HG03280 (cell line): ENCODE measurements around the gene KCNJ16.

Experiments
- ATAC-seq: cut with Tn5 transposase; IDR thresholded peaks from one replicate; pipeline ENCODE4 v1.9.1; 2021; ENCODE audit warnings: mild to moderate bottlenecking, moderate library complexity; ENCODE audit not compliant: unreplicated experiment

The KCNJ16 gene

DNA sequence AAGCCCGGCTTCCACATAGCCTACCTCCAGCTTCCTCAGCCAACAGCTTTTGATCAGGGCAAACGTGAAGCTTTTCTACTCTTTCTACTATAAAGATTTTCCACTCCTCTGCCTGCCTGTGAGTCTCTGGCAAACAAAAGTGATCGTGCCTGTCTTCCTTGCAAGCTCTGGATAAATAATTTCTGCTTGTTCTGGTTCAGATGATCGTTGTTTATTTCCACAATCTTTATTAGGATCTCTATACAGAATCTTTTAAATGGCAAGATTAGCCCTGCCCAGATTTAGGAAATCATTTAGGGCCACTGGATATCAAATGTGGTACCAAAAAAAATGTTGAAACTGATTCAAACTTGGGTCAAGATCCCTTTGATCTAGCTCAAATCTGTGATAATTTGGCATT, 20.4 kb downstream of the KCNJ16 start:
- ATAC-seq: no peak

DNA sequence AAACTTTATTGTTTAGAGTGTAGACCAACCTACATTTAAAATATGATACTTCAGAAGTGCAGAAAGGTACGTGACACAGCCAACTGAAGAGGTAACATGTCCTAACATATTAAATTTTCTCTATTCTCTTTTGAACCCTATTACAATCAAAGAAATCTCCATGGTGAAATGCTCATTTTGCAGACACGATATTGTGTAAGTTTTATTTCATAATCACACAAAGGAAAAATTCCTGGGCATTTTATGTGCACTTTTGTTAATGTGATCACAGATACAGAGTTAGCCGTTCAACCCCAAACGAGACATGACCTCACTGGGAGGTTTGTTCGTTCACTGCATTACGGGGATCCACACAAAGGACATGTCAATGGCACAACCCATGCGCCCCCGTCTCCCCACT, 21.8 kb downstream of the KCNJ16 start:
- no peak for ATAC-seq

DNA sequence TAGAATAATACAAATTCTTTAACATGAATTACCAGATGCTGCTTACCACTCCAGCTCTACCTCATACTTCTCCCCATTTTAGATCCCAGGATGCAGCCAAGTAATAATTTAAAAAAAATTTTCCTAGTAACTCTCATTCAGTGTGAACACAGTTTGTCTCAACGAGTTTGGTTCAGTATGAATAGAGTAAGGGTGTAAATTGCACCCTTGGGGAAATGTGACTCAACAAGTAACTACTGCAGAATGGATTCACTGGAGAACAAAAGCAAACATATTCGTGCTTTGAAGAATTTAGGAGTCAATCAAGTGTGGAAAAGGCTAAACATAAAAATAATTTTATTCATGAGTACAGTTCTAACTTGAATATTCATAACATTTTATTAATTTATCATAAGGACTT, 23.0 kb downstream of the KCNJ16 start:
- no peak for ATAC-seq

DNA sequence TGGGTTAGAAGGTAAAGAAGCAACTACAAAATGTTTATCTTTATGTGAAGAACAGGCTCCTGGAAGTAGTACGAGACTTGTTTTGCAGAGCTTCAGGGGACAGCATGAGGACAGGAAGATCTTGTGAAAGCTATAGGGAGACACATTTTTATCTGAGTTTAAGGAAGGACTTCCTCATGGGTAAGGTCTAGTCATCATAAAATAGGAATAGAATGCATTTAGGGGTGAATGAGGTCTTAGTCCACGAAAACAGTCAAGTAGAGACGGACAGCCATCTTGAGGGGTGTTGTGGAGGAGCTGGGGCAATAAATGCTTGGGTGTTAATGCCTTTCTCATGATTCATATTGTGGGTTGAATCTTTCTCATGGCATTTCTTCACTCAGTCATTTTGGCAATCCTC, 24.3 kb downstream of the KCNJ16 start:
- ATAC-seq: no peak

DNA sequence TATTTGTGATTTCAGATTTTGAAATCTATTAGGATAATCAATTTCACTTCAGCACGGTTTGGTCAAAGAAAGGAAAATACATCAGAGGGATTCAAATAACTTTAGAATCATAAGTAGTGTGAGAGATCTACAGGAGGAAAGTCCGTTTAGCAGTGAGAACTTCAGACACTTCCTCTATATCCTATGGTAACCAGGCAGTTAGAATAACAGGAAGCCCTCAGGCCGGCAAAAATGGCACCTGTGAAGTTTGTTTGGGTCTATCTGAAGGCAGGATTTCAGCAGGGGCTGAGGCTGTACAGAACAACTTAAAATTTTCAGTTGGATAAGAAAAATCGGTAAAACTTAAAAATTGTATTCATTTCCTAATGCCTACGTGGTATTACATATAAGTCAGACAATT, 24.9 kb downstream of the KCNJ16 start:
- ATAC-seq: no peak

DNA sequence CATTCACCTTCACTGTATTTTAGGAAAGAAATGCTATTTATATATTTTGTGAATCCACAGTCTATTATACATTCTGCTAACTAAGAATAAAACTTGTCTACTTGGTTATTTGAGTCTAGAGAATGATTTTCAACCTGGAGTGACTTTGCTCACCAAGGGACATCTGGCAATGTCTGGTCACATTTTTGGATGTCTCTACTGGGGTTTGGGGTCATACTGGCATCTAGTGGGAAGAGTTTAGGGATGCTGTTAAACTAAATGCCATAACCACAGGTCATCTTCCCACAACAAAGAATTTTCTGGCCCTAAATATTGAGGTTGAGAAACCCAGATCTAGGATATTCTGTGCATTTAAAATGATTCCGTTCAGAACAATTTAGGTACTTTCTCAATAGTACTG, 26.0 kb downstream of the KCNJ16 start:
- no peak for ATAC-seq

DNA sequence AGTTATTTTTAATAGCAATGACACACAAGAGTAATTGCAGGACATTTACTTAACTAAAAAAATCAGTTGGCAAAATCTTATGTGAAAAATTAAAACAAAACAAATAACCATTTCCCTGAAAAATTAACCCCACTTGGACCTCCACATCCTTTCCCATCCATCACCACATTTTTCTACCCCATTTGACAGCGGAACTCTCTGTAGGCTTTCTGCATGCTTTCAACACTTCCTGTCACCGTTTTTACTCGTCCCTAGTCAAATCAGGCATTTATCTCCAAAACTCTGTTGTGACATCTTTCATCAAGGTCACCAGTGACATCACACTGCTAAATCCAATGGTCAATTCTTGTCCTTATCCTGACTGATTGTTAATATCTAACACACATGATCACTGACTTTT, 27.5 kb downstream of the KCNJ16 start:
- no peak for ATAC-seq

DNA sequence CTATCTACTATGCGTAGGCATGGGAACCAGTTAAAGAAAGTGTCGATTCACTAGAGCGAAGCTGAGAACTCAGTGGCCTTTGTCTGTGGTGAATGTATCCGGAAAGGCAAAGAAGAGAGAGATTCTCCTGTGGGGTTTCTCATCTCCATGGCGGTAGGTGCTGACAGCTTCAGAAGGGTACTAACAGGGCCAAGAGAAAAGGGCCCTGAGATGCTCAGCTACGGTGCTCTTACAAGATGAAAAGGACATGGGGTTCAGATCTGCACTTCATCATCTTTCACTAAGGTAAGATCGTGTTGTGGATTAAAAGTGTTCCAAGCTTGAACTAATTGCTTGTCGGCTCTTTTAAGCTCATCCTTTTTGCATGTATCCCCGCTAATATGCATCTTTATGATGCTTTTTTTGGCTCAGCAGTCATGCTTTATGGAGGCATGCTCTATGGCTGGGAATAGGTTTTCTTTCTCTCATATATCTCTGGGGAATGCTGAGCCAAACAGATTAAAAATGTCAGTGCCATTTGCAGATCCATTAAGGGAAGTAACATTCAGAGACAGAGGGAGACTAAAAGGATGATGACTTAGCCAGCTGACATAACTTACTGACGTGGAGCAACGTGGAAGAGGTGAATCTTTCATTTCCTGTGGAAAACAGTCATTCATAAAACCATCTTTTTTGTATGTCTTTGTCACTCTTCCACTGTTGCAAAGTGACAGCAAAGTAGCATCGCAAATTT, 29.9 kb downstream of the KCNJ16 start:
- no peak for ATAC-seq

DNA sequence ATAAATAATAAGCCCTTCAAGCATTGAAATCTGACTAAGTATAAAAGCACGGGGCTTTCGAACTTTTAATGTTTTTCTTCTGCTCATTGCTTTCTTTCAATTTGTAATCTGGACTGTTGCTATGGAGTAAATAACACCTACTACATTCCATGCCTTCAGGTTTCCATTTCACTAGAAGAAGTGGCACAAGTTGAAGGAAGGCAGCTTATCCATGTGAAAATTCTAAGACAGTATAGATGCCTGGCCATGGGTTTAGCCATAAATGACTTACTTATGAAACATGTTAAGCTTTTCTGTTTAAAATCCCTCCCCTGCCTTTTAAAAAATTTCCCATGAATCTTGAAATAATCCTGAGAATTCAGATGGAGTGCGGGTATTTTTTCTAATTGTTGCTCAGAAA, 30.6 kb downstream of the KCNJ16 start:
- ATAC-seq: no peak

DNA sequence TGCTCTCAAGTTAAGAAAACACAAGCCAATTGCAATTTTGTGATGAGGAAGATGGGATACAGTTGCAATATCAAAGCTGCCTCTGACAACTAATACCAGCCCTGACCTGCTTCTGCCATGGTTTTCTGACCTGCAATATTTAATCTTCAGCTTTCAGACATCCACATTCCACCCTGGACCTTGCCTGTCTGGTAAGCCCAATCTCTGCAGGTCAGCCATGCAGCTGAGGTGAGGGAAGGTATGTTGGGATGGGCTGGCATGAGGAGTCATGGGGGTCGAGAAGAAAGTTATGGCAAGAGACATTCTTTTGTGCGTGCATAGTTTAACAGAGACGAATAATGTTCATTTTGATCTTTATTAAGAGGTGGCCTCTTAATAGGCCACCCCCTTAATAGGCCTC, 31.5 kb downstream of the KCNJ16 start:
- no peak for ATAC-seq

DNA sequence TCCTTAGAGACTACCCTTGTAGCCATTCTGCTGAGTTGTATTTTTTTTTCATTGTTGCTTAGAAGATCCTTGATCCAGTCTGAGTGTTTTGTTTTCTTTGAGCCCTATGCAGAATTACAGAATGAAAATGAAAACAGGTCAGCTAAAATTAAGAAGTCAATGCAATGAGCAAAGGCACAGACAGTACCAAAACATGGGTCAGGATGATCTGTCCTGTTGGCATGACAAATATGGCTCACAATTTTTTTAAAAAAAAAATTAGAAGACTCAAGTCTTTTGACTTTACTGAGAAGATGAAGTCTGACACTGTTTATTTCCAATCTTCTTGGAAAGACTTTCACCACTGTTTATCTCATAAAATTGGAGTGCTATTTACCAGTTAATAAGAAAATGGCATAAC, 32.4 kb downstream of the KCNJ16 start:
- ATAC-seq: no peak

DNA sequence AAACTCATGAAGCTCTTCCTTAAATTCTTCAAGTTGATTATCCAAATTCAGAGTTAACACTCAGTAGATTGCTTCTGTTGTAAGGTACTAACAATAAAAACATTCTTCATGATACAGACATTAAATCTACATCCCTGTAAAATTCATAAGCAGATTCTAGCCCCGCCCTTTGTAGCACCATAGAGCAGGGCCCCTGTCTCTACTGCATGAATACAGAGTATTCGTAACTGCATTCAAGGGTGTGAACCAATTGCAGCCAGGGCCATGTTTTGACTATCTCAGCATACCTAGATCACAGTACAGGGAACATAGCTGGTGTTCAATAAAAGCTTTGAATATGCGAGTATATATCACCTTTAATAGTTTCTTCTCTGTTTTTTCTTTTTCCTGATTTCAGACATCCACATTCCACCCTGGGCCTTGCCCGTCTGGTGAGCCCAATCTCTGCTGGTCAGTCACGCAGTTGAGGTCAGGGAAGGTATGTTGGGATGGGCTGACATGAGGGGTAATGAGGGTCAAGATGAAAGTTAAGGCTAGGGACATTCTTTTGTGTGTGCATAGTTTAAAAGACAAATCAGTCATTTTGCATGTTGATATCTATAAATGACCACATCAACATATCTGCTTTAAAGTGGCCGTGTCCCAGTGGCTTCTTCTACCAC, 33.0 kb downstream of the KCNJ16 start:
- ATAC-seq: no peak

DNA sequence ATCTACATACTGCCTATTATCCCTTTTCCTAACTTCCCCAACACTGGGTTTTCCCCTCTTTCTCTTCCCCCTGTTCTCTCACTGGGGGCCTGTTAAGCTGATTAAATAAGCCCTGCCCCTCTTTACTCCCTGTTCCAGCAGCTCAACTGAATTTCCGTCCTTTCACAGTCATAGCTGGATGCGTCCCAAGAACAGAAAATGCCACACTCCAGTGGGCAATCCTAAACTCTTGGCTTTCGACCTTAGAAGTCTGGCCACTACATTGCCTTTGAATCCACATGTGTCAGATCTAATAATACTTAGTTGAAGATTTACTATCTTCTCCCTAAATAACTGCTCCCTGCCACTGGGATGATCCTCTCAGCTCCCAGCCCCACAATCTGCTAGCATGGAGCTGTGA, 34.5 kb downstream of the KCNJ16 start:
- ATAC-seq: no peak

DNA sequence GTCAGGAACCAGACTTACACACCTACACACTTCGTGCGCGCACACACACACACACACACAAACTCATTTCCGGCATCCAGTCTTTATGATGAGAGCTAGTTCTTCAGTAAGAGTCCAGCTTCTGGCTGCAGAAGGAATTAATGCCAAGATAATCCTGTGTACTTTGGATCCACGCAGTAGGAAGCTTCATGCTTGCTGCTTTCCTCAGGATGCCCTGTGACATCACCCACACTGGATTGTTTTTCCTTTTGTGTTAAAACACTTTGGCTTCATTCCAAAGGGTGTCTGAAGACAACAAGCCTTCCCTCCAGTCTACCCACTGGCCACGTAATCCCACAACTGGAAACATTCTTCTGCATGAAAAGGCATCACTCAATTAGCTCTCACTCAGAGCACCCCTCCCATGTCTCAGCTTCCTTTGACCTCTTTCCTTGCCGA, 35.4 kb downstream of the KCNJ16 start:
- ATAC-seq: no peak

DNA sequence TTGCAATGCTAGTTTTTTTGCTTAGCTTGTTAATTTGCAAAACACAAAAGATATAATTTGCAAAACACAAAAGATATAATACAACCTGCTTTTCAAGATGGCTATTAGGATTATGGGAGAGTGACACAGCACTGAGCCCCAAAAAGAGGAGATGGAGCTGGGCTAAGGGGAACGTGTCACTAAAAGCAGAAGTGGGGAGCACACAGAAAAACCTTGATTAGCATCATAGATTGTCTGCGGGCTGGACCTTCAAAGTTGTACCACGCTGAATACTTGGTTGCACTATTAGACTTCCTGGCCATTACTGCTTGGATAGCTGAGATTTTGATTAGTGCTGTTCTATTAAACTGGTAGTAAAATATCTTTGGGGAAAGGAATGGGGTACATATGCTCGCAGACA, 36.2 kb downstream of the KCNJ16 start:
- ATAC-seq: no peak

DNA sequence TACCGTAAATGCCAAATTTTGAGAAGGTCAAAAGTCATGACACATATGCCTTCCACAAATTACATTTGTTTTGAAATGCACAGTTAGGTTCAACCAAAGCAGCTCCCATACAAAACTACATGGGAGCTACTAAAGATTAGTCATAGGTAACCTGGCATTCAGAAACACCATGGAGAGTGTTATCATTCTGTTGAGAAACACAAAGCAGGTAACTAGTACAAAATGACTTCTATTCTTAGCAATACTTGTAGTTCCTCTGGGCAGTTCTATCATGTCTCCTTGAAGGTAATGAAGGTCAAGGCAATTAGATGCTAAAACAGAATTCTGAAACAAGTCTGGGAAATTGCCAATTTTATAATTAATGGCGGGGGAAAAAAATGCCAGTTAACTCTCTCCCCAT, 39.4 kb downstream of the KCNJ16 start:
- no peak for ATAC-seq

DNA sequence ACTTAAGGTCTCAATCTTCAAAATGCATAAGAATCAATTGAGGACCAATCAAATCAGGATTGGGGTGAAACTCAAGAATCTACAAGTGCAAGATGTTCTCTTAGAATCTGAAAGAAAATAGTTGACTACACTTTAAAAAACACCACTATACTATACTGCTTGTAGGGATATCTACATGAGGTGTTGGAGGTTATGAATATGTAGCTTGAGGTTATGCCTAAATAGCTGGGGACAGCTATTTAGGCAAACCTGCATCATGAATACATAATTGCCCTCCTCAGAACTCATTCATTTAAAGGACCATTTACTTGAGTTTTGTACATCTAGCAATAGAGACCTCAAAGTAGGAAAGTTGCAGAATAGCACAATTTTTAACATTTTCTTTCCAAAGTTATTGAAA, 40.1 kb downstream of the KCNJ16 start:
- ATAC-seq: no peak

DNA sequence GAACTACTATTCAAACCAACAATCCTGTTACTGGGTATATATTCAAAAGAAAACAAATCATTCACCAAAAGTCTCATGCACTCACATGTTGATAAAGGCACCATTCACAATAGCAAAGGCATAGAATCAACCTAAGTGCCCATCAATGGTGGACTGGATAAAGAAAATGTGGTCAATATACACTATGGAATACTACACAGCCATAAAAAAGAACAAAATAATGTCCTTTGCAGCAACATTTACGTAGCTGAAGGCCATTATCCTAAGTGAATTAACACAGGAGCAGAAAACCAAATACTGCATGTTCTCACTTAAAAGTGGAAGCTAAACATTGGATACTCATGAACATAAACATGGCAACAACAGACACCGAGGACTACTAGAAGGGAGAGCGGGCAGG, 41.9 kb downstream of the KCNJ16 start:
- ATAC-seq: no peak

DNA sequence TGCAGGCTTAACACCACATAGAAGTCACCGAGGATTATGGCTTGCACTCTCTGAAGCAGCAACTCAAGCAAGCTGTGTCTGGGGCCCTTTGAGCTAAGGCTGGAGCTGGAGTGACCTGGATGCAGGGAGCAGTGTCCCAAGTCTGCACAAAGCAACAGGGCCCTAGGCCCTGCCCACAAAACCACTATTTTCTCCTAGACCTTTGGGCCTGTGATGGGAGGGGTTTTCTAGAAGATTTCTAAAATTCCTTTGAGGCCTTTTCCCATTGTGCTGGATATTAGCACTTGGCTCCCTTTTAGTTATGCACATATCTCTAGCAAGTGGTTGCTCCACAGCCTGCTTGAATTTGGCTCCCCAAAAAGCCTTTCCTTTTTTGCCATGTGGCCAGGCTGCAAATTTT, 44.5 kb downstream of the KCNJ16 start:
- ATAC-seq: no peak

DNA sequence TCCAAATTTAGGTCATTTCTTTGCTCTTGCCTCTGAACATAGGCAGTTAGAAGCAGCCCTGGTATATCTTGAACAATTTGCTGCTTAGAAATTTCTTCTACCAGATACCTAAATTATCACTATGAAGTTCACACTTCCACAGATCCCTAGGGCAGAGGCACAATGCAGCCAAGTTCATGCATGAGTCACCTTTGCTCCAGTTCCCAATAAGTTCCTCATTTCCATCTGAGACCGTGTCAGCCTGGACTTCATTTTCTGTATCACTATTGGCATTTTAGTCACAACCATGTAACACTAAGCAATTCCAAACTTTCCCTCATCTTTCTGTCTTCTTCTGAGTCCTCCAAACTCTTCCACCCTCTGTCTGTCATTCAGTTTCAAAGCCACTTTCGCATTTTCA, 45.0 kb downstream of the KCNJ16 start:
- ATAC-seq: no peak

DNA sequence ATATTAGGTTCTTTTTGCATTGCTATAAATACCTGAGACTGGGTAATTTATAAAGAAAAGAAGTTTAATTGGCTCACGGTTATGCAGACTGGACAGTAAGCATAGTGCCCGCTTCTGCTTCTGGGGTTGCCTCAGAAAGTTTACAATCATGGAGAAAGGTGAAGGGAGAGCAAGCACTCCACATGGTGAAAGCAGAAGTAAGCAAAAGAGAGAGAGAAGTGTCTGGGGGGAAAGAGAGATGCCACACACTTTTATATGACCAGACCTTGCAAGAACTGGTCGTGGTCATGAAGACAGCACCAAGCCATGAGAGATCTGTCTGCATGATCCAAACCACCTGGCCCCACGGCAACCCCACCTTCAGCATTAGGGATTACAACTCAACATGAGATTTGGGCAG, 45.4 kb downstream of the KCNJ16 start:
- no peak for ATAC-seq

DNA sequence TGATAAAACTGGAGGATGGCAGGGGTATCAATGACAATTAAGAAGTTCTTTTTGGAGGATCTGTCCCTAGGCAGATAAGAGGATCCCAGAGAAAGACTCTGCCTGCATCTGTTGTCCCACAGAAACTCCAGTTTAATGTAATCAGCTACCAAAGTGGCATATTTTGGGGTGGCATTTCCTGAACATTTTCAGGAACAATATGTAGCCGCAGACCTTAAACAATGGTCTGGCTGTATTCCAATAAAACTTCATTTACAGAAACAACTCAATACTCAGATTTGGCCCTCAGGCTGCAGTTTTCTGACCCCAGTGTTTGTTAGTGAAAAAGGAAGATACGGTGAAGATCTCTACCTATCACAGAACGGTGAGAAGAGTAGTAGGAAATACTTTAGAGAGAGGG, 46.1 kb downstream of the KCNJ16 start:
- ATAC-seq: no peak

DNA sequence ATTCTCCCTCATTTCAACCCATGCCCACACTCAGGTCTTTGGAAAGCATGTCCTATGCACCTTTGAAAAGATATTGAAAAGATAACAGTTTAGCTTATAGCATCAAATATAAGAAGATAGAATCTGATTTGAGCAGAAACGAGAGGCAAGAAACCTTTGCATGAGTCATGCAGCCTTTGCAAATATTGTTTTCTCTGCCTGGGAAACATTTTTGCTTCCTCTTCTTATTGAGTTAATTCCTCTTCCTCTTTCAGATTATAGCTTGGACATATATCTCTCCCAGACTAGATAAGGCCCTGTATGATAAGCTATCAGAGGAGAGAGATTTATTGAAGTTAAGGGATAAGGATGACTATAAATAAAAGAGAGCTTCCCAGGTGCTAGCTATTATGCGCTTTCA, 48.2 kb downstream of the KCNJ16 start:
- ATAC-seq: no peak
